ENCODE data around the gene PHF24. TPM values are rescaled to one million over a fixed set of nuclear protein-coding genes. Genes with fewer than 3 reads are reported as not detected.
A peak's percentile ranks its signal among the peaks of the same experiment; 100 is the strongest.

The PHF24 gene
- total RNA-seq, 1 donor from 2014 or later: under 0.01 TPM

GRCh38 chr9:34976992-34977391 lies 18.9 kb downstream of the PHF24 start:
- H3K27me3 ChIP-seq (ENCODE audit: control insufficient read depth in 3 of 3, insufficient read depth in 3 of 3, low read length in 3 of 3): peaks cover 0 to 12% (median 3%) of the 10 kb centered on the region in 3 donors
- no peaks in the 10 kb centered on the region for H3K36me3 ChIP-seq (ENCODE audit: control insufficient read depth in 3 of 3, insufficient read depth in 3 of 3, low read length in 3 of 3)
- H3K27ac ChIP-seq (ENCODE audit: low read depth, low read length): no peak overlapping the region
- H3K4me1 ChIP-seq (ENCODE audit: control insufficient read depth in 3 of 3, insufficient read depth in 3 of 3, low read length in 3 of 3): no peaks in the 10 kb centered on the region
- no peak overlapping the region for H3K4me3 ChIP-seq (ENCODE audit: low read length in 3 of 3)
- H3K9ac ChIP-seq (ENCODE audit: low read depth in 1 of 3, low read length in 3 of 3): no peak overlapping the region
- no peaks in the 10 kb centered on the region for H3K9me3 ChIP-seq (ENCODE audit: control insufficient read depth in 3 of 3, low read length in 3 of 3)

DNA sequence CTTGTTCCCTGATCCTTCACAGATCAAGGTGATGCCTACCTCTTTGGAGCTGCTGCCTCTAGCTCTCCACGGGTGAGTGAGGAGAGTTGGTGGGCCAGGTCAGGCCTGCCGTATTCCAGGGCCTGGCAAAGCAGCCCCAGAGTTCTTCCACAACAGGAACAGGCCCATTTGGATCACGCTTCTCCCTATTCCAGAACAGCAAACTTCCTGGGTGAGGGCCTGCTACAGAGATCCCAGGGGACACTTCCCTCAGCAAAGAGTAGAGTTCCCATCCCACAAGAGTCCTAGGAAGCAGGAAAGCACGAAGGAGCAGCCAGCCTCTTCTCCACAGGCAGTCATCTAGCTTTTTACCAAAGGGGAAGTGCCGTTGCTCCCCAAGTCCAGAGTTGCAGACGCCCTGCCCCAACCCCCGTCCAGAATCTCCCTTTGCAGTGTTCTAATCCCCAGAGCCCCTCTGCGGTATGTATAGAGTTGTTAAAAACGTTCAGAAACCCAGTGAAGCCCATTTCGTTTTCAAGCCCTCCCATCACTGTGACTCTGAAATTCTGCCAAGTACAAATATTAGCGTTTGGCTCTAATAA lies 22.2 kb downstream of the PHF24 start:
- H3K9me3 ChIP-seq (ENCODE audit: control insufficient read depth in 3 of 3, low read length in 3 of 3): no peaks in the 10 kb centered on the region
- H3K27ac ChIP-seq (ENCODE audit: low read depth, low read length): no peak overlapping the region
- H3K4me3 ChIP-seq (ENCODE audit: low read length in 3 of 3): no peak overlapping the region
- peaks cover 0 to 12% (median 3%) of the 10 kb centered on the region in 3 donors for H3K27me3 ChIP-seq (ENCODE audit: control insufficient read depth in 3 of 3, insufficient read depth in 3 of 3, low read length in 3 of 3)
- no peaks in the 10 kb centered on the region for H3K4me1 ChIP-seq (ENCODE audit: control insufficient read depth in 3 of 3, insufficient read depth in 3 of 3, low read length in 3 of 3)
- H3K9ac ChIP-seq (ENCODE audit: low read depth in 1 of 3, low read length in 3 of 3): no peak overlapping the region
- H3K36me3 ChIP-seq (ENCODE audit: control insufficient read depth in 3 of 3, insufficient read depth in 3 of 3, low read length in 3 of 3): no peaks in the 10 kb centered on the region

DNA sequence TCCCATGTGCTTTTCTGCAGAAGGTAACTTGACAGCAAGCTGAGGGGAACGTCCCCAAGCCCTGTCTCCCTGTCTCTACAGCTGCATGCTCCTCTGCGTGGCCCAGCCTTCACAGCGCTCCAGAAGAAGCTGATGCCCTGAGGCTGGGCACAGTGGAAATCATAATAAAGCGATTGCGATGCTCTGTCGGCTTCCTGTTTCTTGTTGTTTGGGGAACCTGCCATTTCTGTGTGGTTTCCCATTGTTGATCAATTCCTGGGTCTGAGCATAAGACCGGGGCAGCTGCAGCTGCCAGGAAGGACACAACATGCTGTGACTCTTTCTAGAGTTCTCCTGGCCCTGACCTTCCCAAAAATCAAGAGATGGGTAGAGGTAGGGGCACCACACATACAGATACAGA lies 24.3 kb downstream of the PHF24 start:
- H3K27ac ChIP-seq (ENCODE audit: low read depth, low read length): no peak overlapping the region

DNA sequence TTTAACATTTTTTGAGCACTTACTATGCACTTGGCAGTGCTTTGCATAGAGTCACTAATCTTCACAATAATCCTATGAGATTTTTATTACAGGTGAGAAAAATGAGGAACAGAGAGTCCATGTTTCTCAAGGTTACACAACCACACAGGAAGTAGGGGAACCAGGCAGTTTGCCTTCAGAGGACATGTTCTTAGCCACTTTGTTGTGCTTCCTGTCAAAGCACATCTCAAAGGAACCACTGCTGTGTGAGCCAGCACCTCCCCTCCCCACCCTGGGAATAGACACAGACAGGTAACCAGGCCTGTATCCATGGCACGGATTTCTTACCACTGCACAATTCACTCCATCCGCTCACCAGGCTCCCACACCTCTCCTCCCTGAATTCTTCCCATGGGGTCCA lies 25.1 kb downstream of the PHF24 start:
- Histone ChIP-seq H3K9ac (ENCODE audit: low read depth in 1 of 3, low read length in 3 of 3) (no peak overlapping the region), H3K27ac (ENCODE audit: low read depth, low read length) (no peak overlapping the region), H3K9me3 (ENCODE audit: control insufficient read depth in 3 of 3, low read length in 3 of 3) (no peaks in the 10 kb centered on the region), H3K36me3 (ENCODE audit: control insufficient read depth in 3 of 3, insufficient read depth in 3 of 3, low read length in 3 of 3) (no peaks in the 10 kb centered on the region), H3K4me3 (ENCODE audit: low read length in 3 of 3) (no peak overlapping the region), H3K27me3 (ENCODE audit: control insufficient read depth in 3 of 3, insufficient read depth in 3 of 3, low read length in 3 of 3) (no peaks in the 10 kb centered on the region), H3K4me1 (ENCODE audit: control insufficient read depth in 3 of 3, insufficient read depth in 3 of 3, low read length in 3 of 3) (no peaks in the 10 kb centered on the region)

More for the DNA sequence above, 24.3 kb downstream of the PHF24 start:
- no peaks in the 10 kb centered on the region for H3K4me1 ChIP-seq (ENCODE audit: control insufficient read depth in 3 of 3, insufficient read depth in 3 of 3, low read length in 3 of 3)
- no peaks in the 10 kb centered on the region for H3K9me3 ChIP-seq (ENCODE audit: control insufficient read depth in 3 of 3, low read length in 3 of 3)
- no peak overlapping the region for H3K4me3 ChIP-seq (ENCODE audit: low read length in 3 of 3)
- peaks cover 0 to 5% (median 3%) of the 10 kb centered on the region in 3 donors for H3K27me3 ChIP-seq (ENCODE audit: control insufficient read depth in 3 of 3, insufficient read depth in 3 of 3, low read length in 3 of 3)
- H3K9ac ChIP-seq (ENCODE audit: low read depth in 1 of 3, low read length in 3 of 3): no peak overlapping the region
- no peaks in the 10 kb centered on the region for H3K36me3 ChIP-seq (ENCODE audit: control insufficient read depth in 3 of 3, insufficient read depth in 3 of 3, low read length in 3 of 3)

- no peak overlapping the region for H3K9ac ChIP-seq (ENCODE audit: low read depth in 1 of 3, low read length in 3 of 3)
- no peaks in the 10 kb centered on the region for H3K27me3 ChIP-seq (ENCODE audit: control insufficient read depth in 3 of 3, insufficient read depth in 3 of 3, low read length in 3 of 3)
- H3K4me1 ChIP-seq (ENCODE audit: control insufficient read depth in 3 of 3, insufficient read depth in 3 of 3, low read length in 3 of 3): peaks cover 3 to 6% (median 6%) of the 10 kb centered on the region in 3 donors
- no peak overlapping the region for H3K4me3 ChIP-seq (ENCODE audit: low read length in 3 of 3)
- no peaks in the 10 kb centered on the region for H3K36me3 ChIP-seq (ENCODE audit: control insufficient read depth in 3 of 3, insufficient read depth in 3 of 3, low read length in 3 of 3)
- no peaks in the 10 kb centered on the region for H3K9me3 ChIP-seq (ENCODE audit: control insufficient read depth in 3 of 3, low read length in 3 of 3)
- no peak overlapping the region for H3K27ac ChIP-seq (ENCODE audit: low read depth, low read length)
Observed at GRCh38 chr9:34984049-34984448, 26.0 kb downstream of the PHF24 start.

GRCh38 chr9:34985311-34985899 lies 27.3 kb downstream of the PHF24 start:
- Histone ChIP-seq H3K27ac (ENCODE audit: low read depth, low read length) (no peak overlapping the region), H3K36me3 (ENCODE audit: control insufficient read depth in 3 of 3, insufficient read depth in 3 of 3, low read length in 3 of 3) (no peaks in the 10 kb centered on the region), H3K9ac (ENCODE audit: low read depth in 1 of 3, low read length in 3 of 3) (no peak overlapping the region), H3K4me3 (ENCODE audit: low read length in 3 of 3) (no peak overlapping the region), H3K9me3 (ENCODE audit: control insufficient read depth in 3 of 3, low read length in 3 of 3) (no peaks in the 10 kb centered on the region), H3K4me1 (ENCODE audit: control insufficient read depth in 3 of 3, insufficient read depth in 3 of 3, low read length in 3 of 3) (peaks cover 7 to 10% (median 9%) of the 10 kb centered on the region in 3 donors), H3K27me3 (ENCODE audit: control insufficient read depth in 3 of 3, insufficient read depth in 3 of 3, low read length in 3 of 3) (no peaks in the 10 kb centered on the region)

- no peaks in the 10 kb centered on the region for H3K36me3 ChIP-seq (ENCODE audit: control insufficient read depth in 3 of 3, insufficient read depth in 3 of 3, low read length in 3 of 3)
- no peak overlapping the region for H3K27ac ChIP-seq (ENCODE audit: low read depth, low read length)
- H3K4me3 ChIP-seq (ENCODE audit: low read length in 3 of 3): no peak overlapping the region
- H3K9ac ChIP-seq (ENCODE audit: low read depth in 1 of 3, low read length in 3 of 3): no peak overlapping the region
- no peaks in the 10 kb centered on the region for H3K9me3 ChIP-seq (ENCODE audit: control insufficient read depth in 3 of 3, low read length in 3 of 3)
- H3K27me3 ChIP-seq (ENCODE audit: control insufficient read depth in 3 of 3, insufficient read depth in 3 of 3, low read length in 3 of 3): no peaks in the 10 kb centered on the region
- peaks cover 18 to 21% (median 20%) of the 10 kb centered on the region in 3 donors for H3K4me1 ChIP-seq (ENCODE audit: control insufficient read depth in 3 of 3, insufficient read depth in 3 of 3, low read length in 3 of 3)
Observed at GRCh38 chr9:34986540-34987047, 28.5 kb downstream of the PHF24 start.

GRCh38 chr9:34987160-34987901 lies 29.2 kb downstream of the PHF24 start:
- peaks cover 25 to 28% (median 27%) of the 10 kb centered on the region in 3 donors for H3K4me1 ChIP-seq (ENCODE audit: control insufficient read depth in 3 of 3, insufficient read depth in 3 of 3, low read length in 3 of 3)
- no peak overlapping the region for H3K9ac ChIP-seq (ENCODE audit: low read depth in 1 of 3, low read length in 3 of 3)
- H3K4me3 ChIP-seq (ENCODE audit: low read length in 3 of 3): no peak overlapping the region

DNA sequence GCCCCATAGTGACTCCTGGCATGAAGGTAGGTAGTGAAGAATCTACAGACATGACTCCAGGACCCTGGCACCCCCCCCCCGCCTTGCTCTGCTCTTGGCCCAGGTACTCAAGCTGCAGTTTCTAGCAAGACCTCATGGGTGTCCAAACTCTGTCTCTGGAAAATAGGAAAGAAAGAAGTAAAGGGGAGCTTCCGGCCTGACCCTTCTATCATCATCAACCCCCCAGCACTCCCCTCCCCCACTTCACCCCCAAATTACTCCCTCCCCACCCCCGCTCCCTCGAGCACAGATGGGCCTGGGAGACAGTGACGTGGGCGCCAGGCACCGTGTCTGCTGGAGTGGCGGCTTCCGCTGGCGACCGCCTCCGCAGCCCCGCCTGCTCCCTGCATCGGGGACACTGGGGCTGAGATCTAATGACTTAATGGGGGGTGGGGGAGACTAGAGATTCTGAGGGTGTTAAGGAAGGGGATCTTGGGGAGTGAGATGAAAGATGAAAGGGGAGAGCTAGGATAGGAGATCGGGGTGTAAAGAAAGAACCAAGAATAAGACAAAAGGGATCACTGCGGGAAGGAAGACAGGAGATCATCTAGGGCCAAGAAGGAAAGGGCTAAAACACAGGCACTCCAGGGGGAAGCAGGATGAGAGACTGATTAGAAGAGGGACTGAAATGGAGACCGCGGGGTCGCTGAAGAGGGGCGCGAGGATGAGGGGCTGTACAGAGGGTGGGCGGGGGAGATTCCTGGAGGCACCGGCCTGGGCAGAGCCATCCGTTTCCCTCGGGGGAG lies 30.3 kb downstream of the PHF24 start:
- Histone ChIP-seq H3K27ac (ENCODE audit: low read depth, low read length) (peak overlapping the region; percentile 100), H3K27me3 (ENCODE audit: control insufficient read depth in 3 of 3, insufficient read depth in 3 of 3, low read length in 3 of 3) (no peaks in the 10 kb centered on the region), H3K9ac (ENCODE audit: low read depth in 1 of 3, low read length in 3 of 3) (peak overlapping the region; percentile 70 to 96 (median 89)), H3K4me3 (ENCODE audit: low read length in 3 of 3) (peak overlapping the region; percentile 83 to 86 (median 85)), H3K36me3 (ENCODE audit: control insufficient read depth in 3 of 3, insufficient read depth in 3 of 3, low read length in 3 of 3) (peaks cover 0 to 4% (median 0%) of the 10 kb centered on the region in 3 donors), H3K4me1 (ENCODE audit: control insufficient read depth in 3 of 3, insufficient read depth in 3 of 3, low read length in 3 of 3) (peaks cover 30 to 38% (median 38%) of the 10 kb centered on the region in 3 donors), H3K9me3 (ENCODE audit: control insufficient read depth in 3 of 3, low read length in 3 of 3) (no peaks in the 10 kb centered on the region)

More at GRCh38 chr9:34987160-34987901, 29.2 kb downstream of the PHF24 start:
- no peaks in the 10 kb centered on the region for H3K36me3 ChIP-seq (ENCODE audit: control insufficient read depth in 3 of 3, insufficient read depth in 3 of 3, low read length in 3 of 3)
- H3K27ac ChIP-seq (ENCODE audit: low read depth, low read length): no peak overlapping the region
- no peaks in the 10 kb centered on the region for H3K9me3 ChIP-seq (ENCODE audit: control insufficient read depth in 3 of 3, low read length in 3 of 3)
- H3K27me3 ChIP-seq (ENCODE audit: control insufficient read depth in 3 of 3, insufficient read depth in 3 of 3, low read length in 3 of 3): no peaks in the 10 kb centered on the region
